Fibroblast of mammary gland (primary cell): Measurements from ENCODE around the gene PIK3CB.

Source experiments
- DNase-seq: peaks from one replicate; pipeline ENCODE4 v3.0.0-alpha.2; 2010; ENCODE audit warnings: low read depth
- H3K4me3 ChIP-seq: 2 replicates; pipeline ENCODE4 v1.5.1; 2011; ENCODE audit warnings: low read depth, mild to moderate bottlenecking, low read length, moderate library complexity; ENCODE audit not compliant: control insufficient read depth
- CTCF ChIP-seq: conservative IDR thresholded peaks from 2 replicates; pipeline ENCODE4 v1.5.1; 2011; ENCODE audit warnings: low read depth, low read length, inconsistent platforms; ENCODE audit not compliant: control insufficient read depth, insufficient read depth

The PIK3CB gene

GRCh38 chr3:138775254-138775595 is 59.5 kb downstream of the PIK3CB start:
- no peak for TF ChIP-seq CTCF
- H3K4me3 ChIP-seq: no peak overlapping the region
- DNase-seq: no peak

GRCh38 chr3:138774529-138775253 is 60.0 kb downstream of the PIK3CB start:
- peak; percentile 100 for DNase-seq
- no peak overlapping the region for H3K4me3 ChIP-seq
- no peak for TF ChIP-seq CTCF

- no peak for DNase-seq
- no peak for TF ChIP-seq CTCF
Observed at GRCh38 chr3:138771585-138771984, 63.1 kb downstream of the PIK3CB start.

GRCh38 chr3:138769616-138770015 is 65.1 kb downstream of the PIK3CB start:
- no peak for DNase-seq
- H3K4me3 ChIP-seq: no peak overlapping the region
- no peak for TF ChIP-seq CTCF

More at GRCh38 chr3:138771585-138771984, 63.1 kb downstream of the PIK3CB start:
- no peak overlapping the region for H3K4me3 ChIP-seq

DNA sequence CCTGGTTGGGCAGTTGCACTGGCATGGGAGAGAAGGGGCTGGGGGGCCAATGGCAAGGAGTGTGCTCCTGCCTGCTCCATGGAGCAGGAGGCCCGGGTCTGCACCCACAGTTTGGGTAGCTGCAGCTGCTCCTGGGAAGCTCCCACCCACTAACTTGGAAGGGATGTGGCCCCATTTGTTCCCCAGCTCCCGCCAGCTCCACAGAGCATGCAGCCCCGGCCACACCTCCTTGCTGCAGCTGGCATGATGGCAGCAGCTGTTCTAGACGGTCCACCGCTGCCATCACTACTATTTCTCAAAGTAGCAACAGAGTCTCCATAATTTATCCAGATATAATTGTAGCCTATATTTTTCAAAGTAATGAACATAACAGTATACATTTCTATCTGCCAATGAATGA is 65.8 kb downstream of the PIK3CB start:
- TF ChIP-seq CTCF: no peak

DNA sequence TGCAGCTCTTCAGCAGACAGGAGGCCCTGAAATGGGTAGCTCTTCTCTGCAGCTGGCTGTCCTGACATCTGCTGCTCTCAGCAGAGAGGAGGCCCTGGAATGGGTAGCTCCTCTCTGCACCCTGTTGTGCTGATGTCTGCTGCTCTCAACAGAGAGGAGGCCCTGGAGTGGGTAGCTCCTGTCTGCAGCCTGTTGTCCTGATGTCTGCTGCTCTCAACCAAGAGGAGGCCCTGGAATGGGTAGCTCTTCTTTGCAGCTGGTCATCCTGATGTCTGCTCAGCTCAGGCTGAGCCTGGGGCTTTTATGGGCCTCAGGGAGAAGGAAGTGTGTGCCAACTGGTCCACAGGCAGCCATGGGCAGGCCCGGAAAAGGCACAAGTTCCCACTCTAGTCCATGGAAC is 66.6 kb downstream of the PIK3CB start:
- no peak for TF ChIP-seq CTCF
- H3K4me3 ChIP-seq: no peak overlapping the region
- no peak for DNase-seq

More for the DNA sequence above, 65.8 kb downstream of the PIK3CB start:
- no peak for DNase-seq
- no peak overlapping the region for H3K4me3 ChIP-seq
